HG02623 (cell line): Measurements from ENCODE around the gene TEX11.
"Not testable (repeated sequence)": the region's sequence is repeated elsewhere in the genome, so short reads cannot be mapped to it uniquely, and the experiment has no call there.

Source experiments
- ATAC-seq: cut with Tn5 transposase; IDR thresholded peaks from one replicate; pipeline ENCODE4 v1.9.1; 2021; ENCODE audit warnings: moderate library complexity; ENCODE audit not compliant: unreplicated experiment

The TEX11 gene

DNA sequence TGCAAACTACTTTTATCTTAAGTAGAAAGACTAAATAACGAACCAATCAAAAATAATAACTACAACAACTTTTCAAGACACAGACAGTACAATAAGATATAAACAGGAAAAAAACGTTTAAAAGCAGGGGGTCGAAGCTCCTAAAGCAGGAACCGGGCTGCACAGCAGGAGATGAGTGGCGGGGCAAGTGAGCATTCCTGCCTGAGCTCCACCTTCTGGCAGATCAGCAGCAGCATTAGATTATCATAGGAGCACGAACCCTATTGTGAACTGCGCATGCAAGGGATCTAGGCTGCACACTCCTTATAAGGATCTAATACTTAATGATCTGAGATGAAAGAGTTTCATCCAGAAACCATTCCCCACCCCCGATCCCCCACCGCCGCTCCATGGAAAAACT, 146.2 kb downstream of the TEX11 start:
- ATAC-seq: no peak

DNA sequence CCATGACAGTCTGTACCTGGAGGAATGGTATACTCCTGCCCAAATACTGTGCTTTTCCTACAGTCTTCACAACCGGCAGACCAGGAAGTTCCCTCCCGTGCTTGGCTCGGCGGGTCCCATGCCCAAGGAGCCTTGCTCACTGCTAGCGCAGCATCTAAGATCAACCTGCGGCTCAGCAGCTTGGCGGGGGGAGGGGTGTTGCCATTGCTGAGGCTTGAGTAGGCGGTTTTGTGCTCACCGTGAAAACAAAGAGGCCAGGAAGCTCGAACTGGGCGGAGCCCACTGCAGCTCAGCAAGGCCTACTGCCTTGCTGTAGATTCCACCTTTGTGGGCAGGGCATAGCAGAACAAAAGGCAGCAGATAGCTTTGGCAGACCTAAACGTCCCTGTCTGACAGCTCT, 152.7 kb downstream of the TEX11 start:
- no peak for ATAC-seq

DNA sequence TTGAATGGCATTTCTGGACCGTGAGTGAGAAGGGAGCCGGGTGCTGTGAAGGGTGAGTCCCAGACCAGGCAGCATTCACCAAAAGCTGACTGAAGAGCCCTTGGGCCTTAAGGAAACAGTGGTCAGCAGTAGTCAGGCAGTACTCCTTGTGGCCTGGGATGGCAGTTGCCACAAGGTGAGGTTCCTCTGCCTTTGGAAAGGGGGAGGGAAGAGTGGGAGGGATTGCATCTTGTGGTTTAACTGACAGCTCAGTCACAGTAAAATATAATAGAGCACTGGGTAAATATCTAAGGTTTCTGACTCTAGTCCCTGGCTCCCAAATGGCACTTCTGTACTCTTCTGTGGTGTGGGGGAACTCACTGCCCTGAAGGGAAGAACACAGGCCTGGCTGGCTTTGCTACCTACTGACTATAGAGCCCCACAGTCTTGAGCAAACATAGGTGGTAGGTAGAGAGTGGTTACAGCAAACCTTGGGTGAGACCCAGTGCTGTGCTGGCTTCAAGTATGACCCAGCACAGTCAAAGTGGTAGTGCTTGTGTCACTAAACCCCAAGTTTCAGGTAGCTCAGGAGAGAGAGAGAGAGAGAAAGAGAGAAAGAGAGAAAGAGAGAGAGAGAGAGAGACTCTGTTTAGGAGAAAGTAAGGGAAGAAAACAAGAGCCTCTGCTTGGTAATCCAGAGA, 154.2 kb downstream of the TEX11 start:
- ATAC-seq: no peak

DNA sequence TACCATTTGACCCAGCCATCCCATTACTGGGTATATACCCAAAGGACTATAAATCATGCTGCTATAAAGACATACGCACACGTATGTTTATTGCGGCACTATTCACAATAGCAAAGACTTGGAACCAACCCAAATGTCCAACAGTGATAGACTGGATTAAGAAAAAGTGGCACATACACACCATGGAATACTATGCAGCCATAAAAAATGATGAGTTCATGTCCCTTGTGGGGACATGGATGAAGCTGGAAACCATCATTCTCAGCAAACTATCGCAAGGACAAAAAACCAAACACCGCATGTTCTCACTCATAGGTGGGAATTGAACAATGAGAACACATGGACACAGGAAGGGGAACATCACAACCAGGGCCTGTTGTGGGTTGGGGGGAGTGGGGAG, 174.7 kb downstream of the TEX11 start:
- ATAC-seq: not testable (repeated sequence)

DNA sequence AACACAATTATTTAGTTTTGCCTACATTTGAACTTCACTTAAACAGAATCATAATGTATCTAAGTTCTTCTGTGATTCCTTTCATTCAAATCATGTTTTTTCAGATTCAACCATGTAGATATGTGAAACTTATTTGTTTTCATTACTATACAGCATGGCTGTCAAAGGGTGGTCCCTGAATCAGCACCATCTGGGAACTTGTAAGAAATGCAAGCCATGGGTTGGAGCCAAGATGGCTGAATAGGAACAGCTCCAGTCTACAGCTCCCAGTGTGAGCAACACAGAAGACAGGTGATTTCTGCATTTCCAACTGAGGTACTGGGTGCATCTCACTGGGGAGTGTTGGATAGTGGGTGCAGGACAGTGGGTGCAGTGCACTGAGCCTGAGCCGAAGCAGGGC, 180.6 kb downstream of the TEX11 start:
- not testable (repeated sequence) for ATAC-seq

DNA sequence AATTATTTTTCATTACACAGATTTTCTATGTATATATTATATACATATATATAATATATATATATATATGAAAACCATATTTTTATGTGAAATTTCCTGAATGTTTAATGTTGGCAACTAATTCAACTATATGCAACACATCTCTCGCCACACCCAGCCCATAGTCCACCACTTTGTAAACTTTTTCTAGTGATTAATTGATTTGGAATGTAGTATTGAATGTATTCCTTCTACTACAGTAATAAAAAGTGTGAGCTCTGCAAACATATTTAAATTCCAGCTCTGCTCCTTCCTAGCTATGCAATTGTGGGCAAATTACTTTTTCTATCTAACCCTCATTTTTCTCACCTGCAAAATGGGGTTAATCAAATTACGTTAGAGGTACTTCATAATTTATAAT, 187.8 kb downstream of the TEX11 start:
- no peak for ATAC-seq

DNA sequence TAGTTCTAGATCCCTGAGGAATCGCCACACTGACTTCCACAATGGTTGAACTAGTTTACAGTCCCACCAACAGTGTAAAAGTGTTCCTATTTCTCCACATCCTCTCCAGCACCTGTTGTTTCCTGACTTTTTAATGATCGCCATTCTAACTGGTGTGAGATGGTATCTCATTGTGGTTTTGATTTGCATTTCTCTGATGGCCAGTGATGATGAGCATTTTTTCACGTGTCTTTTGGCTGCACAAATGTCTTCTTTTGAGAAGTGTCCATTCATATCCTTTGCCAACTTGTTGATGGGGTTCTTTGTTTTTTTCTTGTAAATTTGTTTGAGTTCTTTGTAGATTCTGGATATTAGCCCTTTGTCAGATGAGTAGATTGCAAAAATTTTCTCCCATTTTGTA, 197.2 kb downstream of the TEX11 start:
- ATAC-seq: not testable (repeated sequence)

DNA sequence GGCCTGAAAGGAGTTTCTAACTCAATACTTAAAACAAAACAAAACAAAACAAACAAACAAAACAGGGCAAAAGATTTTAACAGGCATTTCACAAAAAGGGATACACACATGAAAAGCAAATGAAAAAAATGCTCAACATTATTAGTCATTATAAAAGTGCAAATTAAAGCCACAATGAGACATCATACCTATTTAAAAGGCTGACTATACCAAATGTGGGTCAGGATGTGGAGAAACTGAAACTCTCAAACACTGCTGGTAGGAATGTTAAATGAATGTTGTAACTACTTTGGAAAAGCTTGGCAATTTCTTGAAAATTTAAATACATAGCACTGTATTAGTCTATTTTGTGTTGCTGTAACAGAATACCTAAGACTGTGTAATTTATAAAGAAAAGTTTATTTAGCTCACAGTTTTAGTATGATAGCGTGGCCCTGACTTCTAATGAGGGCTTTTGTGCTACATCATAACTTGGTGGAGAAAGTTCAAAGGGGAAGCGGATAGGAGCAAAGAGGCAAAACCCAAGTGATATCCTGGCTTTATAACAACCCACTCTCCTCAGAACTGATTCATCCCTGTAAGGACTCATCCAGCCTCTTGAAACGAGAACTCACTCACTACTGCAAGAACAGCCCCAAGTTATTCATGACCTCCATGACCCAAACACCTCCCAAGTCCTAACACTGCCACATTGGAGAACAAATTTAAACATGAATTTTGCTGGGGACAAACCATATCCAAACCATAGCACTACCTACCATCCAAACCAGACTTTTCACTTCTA, 214.0 kb downstream of the TEX11 start:
- no peak for ATAC-seq

DNA sequence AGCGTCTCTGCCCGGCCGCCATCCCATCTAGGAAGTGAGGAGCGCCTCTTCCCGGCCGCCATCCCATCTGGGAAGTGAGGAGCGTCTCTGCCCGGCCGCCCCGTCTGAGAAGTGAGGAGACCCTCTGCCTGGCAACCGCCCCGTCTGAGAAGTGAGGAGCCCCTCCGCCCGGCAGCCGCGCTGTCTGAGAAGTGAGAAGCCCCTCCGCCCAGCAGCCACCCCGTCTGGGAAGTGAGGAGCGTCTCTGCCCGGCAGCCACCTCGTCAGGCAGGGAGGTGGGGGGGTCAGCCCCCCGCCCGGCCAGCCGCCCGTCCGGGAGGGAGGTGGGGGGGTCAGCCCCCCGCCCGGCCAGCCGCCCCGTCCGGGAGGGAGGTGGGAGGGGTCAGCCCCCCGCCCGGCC, 229.1 kb downstream of the TEX11 start:
- not testable (repeated sequence) for ATAC-seq

DNA sequence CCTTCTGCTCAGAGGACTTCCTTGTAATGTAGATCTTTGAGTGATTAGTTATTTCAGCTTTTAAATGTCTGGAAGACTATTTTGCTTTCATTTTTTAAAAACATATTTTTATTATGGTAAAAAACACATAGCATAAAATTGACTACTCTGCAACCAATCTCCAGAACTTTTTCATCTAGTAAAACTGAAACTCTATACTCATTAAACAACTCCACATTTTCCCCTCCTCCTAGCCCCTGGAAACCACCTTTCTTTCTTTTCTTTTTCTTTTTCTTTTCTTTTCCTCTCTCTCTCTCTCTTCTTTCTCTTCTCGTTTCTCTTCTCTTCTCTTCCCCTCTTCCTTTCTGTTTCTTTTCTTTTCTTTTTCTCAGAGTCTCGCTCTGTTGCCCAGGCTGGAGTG, 233.2 kb downstream of the TEX11 start:
- ATAC-seq: no peak

DNA sequence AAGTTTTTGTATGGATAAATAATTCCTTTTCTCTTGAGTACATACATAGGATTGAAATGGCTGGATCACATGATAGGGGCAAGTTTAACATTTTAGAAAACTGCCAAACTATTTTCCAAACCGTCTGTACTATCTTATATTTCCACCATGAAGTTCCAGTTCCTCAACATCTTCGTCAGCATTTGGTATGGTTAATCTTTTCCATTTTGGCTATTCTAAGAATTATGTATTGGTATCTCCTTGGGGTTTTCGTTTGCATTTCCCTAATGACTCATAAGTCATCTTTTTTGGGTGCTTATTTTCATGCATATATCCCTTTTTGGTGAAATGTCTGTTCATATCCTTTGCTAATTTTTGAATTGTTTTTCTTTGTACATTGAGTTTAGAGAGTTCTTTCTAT, 236.2 kb downstream of the TEX11 start:
- no peak for ATAC-seq

DNA sequence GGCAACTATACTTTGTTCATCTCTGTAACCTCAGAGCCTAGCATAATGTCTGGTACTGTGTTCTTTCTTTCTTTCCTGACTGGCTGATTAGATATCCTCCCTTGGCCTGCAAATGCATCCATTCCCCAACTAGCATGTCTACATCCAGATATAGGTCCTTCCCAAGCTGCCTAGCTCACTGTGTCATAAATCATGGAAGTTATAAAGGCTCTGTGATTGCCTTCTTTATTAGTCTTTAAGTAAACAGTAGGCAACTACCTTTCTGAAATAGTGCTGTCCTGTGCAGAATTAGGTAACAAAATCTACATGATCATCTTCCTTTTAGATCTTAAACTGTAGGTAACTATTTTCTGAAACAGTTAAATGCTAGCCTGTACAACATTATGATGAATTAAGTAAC, 239.4 kb downstream of the TEX11 start:
- no peak for ATAC-seq

DNA sequence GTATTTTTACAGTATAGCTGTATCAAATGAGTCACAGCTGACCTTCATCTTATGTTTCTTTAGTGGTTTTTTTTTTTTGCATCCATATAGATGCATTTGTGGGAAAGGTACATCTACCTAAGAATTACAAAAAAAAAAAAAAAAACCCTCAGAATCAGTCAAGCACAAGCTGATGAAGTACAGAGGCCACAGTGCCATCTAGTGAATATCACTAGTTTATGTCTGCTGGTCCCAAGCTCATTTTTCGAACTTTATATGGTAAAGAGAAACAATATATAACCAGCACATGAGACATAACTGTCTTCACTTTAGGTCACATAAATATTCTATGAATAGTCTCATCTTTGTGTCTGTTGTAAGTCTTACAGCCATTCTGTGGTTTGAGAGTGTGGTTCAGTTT, 243.8 kb downstream of the TEX11 start:
- ATAC-seq: no peak

DNA sequence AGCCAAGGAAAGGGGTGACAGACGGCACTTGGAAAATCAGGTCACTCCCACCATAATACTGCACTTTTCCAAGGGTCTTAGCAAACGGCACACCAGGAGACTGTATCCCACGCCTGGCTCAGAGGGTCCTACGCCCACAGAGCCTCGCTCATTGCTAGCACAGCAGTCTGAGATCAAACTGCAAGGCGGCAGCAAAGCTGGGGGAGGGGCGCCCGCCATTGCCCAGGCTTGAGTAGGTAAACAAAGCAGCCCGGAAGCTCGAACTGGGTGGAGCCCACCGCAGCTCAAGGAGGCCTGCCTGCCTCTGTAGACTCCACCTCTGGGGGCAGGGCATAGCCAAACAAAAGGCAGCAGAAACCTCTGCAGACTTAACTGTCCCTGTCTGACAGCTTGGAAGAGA, 247.4 kb downstream of the TEX11 start:
- ATAC-seq: not testable (repeated sequence)

DNA sequence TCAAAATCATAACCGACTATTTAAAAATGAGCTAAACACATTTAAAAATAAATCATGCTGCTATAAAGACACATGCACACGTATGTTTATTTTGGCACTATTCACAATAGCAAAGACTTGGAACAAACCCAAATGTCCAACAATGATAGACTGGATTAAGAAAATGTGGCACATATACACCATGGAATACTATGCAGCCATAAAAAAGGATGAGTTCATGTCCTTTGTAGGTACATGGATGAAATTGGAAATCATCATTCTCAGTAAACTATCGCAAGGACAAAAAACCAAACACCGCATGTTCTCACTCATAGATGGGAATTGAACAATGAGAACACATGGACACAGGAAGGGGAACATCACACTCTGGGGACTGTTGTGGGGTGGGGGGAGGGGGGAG, 251.0 kb downstream of the TEX11 start:
- ATAC-seq: not testable (repeated sequence)

DNA sequence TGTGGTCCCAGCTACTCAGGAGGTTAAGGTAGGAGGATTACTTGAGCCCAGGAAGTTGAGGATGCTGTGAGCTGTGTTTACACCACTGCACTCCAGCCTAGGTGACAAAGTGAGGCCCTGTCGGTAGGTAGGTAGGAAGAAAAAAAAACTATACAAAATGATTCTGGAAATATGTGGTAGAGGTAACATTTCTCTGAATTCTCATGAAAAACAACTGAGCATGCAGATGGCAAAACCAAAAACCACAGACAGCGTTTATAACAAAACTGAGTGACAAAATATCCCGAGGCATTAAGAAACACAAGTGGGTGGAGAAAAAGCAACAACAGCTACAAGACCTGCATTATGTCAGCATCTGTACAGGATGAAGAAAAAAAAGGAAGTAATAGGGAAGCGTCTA, 252.2 kb downstream of the TEX11 start:
- ATAC-seq: no peak

DNA sequence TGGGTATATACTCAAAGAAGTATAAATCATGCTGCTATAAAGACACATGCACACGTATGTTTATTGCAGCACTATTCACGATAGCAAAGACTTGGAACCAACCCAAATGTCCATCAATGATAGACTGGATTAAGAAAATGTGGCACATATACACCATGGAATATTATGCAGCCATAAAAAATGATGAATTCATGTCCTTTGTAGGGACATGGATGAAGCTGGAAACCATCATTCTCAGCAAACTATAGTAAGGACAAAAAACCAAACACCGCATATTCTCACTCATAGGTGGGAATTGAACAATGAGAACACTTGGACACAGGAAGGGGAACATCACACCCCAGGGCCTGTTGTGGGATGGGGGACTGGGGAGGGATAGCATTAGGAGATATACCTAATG, 260.6 kb downstream of the TEX11 start:
- not testable (repeated sequence) for ATAC-seq

DNA sequence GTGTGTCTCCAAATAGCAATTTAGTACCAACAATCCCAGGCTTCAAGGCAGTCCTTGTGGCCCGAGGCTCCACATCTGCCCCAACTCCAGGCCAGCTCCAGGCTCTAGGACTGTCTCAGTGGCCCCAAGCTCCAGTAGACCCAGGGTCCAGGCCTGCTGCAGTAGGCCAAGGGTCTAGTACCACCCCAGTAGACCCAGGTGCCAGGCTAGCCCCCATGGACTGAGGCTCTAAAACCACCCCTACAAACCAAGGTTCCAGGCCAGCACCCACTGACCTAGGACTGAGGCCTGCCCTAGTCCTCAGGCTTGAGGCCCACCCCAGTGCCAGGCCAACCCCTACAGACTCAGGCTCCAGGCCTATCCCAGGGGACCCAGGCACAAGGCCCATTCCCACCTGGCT, 272.3 kb downstream of the TEX11 start:
- ATAC-seq: no peak

DNA sequence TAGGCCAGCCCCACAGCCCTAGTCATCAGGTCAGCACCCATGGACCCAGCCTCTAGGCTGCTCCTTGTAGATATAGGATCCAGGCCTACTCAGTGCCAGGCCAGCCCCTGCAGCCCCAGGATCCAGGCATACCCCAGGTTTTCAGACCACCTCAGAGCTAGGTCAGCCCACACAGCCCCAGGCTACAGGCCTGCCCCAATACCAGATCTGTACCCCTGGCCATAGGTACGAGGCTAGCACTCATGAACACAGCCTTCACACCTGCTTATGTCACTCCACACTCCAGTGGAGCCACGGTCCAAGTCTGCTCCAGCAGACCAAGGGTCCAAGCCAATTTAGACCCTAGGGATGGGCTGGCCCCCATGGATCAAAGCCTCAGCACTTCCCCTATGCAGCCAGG, 272.8 kb downstream of the TEX11 start:
- ATAC-seq: no peak

DNA sequence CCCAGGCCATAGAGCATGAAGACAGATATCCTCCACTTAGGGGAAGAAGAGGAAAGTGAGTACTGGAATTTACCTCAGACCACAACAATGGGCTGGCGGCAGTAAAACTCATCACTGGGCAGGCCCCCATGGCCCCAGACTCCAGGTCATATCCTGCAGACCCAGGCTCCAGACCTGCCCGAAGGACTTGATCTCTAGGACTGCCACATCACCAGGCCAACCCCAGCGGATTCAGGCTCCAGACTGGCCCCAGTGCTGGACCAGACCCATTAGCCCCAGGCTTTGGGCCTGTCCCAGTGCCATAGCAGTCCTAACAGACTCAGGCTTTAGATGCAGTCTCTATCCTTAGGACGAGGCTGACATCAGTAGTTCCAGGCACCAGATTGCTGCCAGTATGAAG, 273.3 kb downstream of the TEX11 start:
- ATAC-seq: no peak

DNA sequence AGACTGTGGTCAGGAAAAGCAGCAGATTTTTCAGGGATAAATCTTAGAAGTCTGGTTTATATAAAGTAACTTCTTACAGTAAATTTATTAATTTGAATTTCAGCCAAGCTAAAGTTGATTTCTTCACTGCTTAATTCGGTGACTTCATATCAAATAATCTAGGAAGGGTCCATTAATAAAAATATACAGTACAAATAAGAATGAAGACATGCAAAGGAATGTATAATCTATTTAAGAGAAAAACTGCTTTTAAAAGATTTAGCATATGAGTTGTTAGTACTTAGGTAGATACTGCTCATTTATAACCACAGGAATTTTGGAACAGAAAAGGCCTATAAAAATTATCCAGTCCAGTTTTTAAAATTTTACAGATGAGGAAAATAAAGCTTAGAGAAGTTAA, 286.8 kb downstream of the TEX11 start:
- ATAC-seq: no peak

DNA sequence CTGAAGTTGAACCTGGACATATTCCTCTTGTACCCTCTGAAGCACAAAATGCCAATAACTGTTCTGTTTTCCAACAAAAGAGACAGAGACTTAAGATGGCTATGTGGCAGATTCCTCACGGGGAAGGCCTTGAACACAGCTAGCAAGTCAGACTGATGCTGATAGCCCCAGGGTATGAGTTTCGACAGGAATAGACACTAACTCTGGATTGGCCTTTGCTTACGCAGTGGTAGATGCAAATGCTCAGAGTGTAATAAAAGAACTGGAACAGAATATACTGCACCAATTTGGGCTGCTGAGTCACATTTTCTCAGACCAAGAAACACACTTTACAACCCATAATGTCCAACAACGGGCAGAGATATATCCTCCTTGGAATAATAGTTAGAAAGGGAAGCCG, 290.0 kb downstream of the TEX11 start:
- ATAC-seq: no peak

DNA sequence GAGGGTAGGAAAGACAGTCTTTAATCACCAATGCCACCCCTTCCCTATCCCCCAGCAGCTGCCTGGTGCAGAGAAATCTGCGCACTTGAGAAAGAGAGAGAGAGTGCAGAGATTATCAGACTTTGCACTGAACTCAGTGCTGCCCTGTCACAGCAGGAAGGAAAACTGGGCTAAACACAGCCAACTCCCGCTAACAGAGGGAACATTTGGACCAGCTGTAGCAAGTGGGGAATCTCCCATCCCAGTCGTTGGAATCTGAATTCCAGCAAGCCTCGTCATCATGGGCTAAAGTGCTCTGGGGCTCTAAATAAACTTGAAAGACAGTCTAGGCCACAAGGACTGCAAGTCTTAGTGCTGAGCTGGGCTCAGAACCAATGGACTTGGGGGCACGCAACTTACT, 295.2 kb downstream of the TEX11 start:
- no peak for ATAC-seq
